Ovary (tissue), 9 donors: ENCODE data around the gene SLC15A1. TPM values are rescaled to one million over a fixed set of nuclear protein-coding genes. Genes with fewer than 3 reads are reported as not detected.

Source experiments
- DNase-seq, 5 donors: peaks; one replicate each; pipeline ENCODE4 v3.0.0-alpha.2; 2019 to 2020
- H3K27ac ChIP-seq, 2 donors: fragments of 200-600 bp; one replicate each; pipeline versions ENCODE4 v1.5.1 to v1.8.0; 2019 to 2022
- H3K27me3 ChIP-seq: fragments of 200-600 bp; one replicate; pipeline ENCODE4 v1.8.0; 2022
- H3K36me3 ChIP-seq: fragments of 200-600 bp; sonication (generic); one replicate; pipeline ENCODE4 v1.5.1; 2019
- H3K4me1 ChIP-seq: one replicate; pipeline ENCODE4 v1.8.1; 2013; ENCODE audit warnings: mild to moderate bottlenecking, moderate library complexity; ENCODE audit not compliant: insufficient read depth
- H3K4me3 ChIP-seq: fragments of 200-600 bp; sonication (generic); one replicate; pipeline ENCODE4 v1.5.1; 2017
- H3K9me3 ChIP-seq, 2 donors: fragments of 200-600 bp in 1 of 2; sonication (generic) in 1 of 2; one replicate each; pipeline versions ENCODE4 v1.5.1 to v1.8.1; 2013 to 2019; ENCODE audit warnings: mild to moderate bottlenecking in 1 of 2, moderate library complexity in 1 of 2
- EP300 ChIP-seq: sonication (generic); formaldehyde crosslinking; IDR thresholded peaks from one replicate; pipeline ENCODE4 v1.6.1; 2017; ENCODE audit warnings: antibody characterized with exemption
- POLR2A ChIP-seq: fragments of 450-650 bp; IDR thresholded peaks from one replicate; pipeline ENCODE4 v1.6.1; 2017; ENCODE audit warnings: antibody characterized with exemption, mild to moderate bottlenecking, moderate library complexity
- WGBS, 3 donors: extraction: QIAGEN DNeasy Blood & Tissue Kit in 1 of 3; methylation state at CpG; one replicate each; pipeline versions ENCODE4 v1.1.5 to v1.1.7; 2013 to 2017; 5-methylcytosine and 5-hydroxymethylcytosine counted together
- intact Hi-C, 4 donors: fragments of 100-400 bp; cut with DNase I; formaldehyde crosslinking; loops; one replicate each; pipeline versions ENCODE4 v1.11.0 to v1.15.1; 2022 to 2023
- polyA plus RNA-seq, 2 donors: library from polyadenylated mRNA; stranded (reverse); fragments of 200-250 nt in 1 of 2; fragments of 350-450 nt in 1 of 2; fragmentation: Illumina TruSeq in 1 of 2; extraction: RNeasy Lipid Tissue Mini Kit (QIAGEN cat#74804) in 1 of 2; gene quantifications; one replicate each; pipeline ENCODE4 v1.2.3, GENCODE V29; 2013 to 2014
- total RNA-seq, 7 donors: library from RNA; depleted of rRNA in 2 of 7; stranded (reverse); fragments of >200 nt in 2 of 7; fragmentation: NEBNext Ultra II Directional in 3 of 7; extraction: Animal tissue kit (Norgen Biotek cat#: 25700) in 3 of 7; gene quantifications; one replicate each; pipeline versions ENCODE4 v1.1.0 to v1.2.4, GENCODE V29; 2016 to 2023
- TF ChIP-seq, protein P1 (sequence below), 3 donors: fragments of 450-650 bp in 2 of 3; fragments of 200-600 bp in 1 of 3; IDR thresholded peaks; one replicate each; pipeline versions ENCODE4 v1.5.1 to v1.8.0; 2016 to 2022; ENCODE audit warnings: antibody characterized with exemption in 3 of 3, mild to moderate bottlenecking in 1 of 3
- donor health status: DM: no; HTN: no; CAD: no; lungs with moderate emphysema.
- donor health status: DM: no; HTN: no; CAD: no.
- donor health status: Bipolar disorder and iron deficiency.
- donor health status: DM: yes; HTN: yes; CAD: no.
- donor health status: DM: no; HTN: no; CAD: no.
- donor health status: DM: yes; HTN: yes; CAD: no.

The SLC15A1 gene
- total and polyA plus RNA-seq, 9 donors: 0.05 to 1.3 (median 0.13) TPM; not detected in 3

DNA sequence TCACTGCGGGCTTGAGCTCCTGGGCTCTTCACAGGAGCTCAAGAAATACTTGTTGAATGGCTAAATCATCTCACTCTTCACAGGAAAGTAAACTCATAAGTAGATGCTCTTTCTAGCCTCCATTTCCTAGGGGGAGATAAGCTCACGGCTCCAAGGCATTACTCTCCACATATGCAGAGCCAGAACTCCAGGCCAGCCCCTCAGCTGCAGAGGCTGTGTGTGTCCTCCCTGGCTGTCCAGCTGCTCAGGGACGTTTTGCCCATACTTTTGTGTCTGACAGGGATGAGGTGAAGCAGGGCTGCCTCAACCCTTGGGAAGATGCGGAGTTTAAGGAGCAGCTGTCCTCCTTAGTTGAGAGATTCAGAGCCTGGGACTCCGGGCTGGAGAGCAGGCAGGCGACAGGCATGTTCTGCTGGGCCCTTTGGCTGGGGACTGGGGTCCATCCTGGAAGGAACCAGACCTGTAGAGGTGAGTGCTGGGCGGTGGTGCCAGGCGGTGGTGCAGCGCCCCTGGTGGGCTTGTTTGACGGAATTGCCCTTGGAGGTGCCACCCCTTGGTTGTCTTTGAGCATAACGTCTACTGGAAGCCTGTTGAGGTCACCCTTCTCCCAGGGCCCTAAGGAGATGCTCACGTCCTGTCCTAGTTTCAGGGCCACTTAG, 20.5 kb upstream of the SLC15A1 start:
- intact Hi-C loops: no loop called here
- Histone ChIP-seq H3K27me3 (no peaks in the 10 kb centered on the region), H3K9me3 (no peaks in the 10 kb centered on the region), H3K27ac (no peak overlapping the region), H3K4me1 (no peaks in the 10 kb centered on the region), H3K4me3 (no peak overlapping the region), H3K36me3 (no peaks in the 10 kb centered on the region)
- no peak for DNase-seq
- WGBS, 3 donors: 72 to 82% (median 78%) methylated on average over 12 of the region's 12 CpGs
- TF ChIP-seq EP300 (no peak), POLR2A (no peak)
- TF ChIP-seq, protein P1, sequence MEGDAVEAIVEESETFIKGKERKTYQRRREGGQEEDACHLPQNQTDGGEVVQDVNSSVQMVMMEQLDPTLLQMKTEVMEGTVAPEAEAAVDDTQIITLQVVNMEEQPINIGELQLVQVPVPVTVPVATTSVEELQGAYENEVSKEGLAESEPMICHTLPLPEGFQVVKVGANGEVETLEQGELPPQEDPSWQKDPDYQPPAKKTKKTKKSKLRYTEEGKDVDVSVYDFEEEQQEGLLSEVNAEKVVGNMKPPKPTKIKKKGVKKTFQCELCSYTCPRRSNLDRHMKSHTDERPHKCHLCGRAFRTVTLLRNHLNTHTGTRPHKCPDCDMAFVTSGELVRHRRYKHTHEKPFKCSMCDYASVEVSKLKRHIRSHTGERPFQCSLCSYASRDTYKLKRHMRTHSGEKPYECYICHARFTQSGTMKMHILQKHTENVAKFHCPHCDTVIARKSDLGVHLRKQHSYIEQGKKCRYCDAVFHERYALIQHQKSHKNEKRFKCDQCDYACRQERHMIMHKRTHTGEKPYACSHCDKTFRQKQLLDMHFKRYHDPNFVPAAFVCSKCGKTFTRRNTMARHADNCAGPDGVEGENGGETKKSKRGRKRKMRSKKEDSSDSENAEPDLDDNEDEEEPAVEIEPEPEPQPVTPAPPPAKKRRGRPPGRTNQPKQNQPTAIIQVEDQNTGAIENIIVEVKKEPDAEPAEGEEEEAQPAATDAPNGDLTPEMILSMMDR (IDR thresholded peaks at IDR 0.05): no peak

DNA sequence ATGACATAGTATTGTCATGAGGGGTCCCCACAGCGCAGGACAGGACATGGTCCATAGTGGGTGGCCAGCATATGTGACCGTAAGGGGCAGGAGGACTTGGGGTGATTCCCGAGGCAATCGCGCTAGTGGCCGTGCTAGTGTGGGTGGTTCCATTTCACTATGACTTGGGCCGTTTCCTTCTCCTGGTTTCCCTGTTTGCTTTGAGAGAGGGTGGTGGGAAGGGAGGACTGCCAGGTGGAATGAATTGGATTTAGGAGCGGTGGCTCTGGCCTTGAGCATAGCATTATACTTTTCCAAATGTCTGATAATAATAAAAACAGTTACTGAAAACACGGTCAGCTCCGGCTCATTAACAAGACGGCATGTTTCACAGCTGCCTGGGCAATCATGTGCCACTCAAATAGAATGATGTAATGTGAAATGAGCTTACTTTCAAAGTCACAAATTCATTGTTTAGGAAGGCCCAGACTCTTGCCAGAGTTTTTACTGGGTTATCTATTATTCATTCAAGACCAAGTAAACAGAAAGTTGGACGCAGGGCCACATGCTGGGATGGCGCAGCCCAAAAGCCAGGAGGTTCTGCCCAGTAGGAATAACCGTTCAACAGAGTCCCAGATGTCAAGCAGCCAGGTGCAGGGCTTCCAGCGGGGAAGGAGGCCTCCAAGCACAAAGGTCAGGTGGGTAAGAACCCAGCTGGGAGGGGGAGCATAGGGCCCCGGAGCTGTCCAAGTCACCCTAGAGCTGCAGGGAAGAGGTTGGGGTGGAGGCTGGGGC, 19.6 kb upstream of the SLC15A1 start:
- H3K27ac ChIP-seq: no peak overlapping the region
- intact Hi-C loops: no loop called here
- H3K4me1 ChIP-seq: no peaks in the 10 kb centered on the region
- no peak overlapping the region for H3K4me3 ChIP-seq
- H3K9me3 ChIP-seq: no peaks in the 10 kb centered on the region
- 80 to 86% (median 85%) methylated on average over 16 of the region's 16 CpGs for WGBS, 3 donors
- no peaks in the 10 kb centered on the region for H3K36me3 ChIP-seq
- DNase-seq: no peak
- no peaks in the 10 kb centered on the region for H3K27me3 ChIP-seq
- TF ChIP-seq, protein P1 (IDR thresholded peaks at IDR 0.05): no peak
- TF ChIP-seq EP300 (no peak), POLR2A (no peak)

DNA sequence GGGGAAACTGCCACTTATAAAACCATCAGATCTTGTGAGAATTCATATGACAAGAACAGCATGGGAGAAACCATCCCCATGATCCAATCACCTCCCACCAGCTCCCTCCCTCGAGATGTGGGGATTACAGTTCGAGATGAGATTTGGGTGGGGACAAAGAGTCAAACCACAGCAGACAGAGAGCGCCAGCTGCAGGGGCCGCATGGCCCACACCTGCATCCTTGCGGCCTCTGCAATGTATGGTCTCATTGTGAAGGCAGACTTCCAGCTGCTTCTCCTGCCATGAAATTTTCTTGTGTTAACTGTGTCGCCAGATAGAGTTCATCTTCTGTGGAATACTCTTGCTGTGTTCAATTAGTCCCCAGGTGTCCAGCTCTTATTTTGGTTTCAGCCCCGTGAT, 17.3 kb upstream of the SLC15A1 start:
- WGBS, 3 donors: 47 to 79% (median 75%) methylated on average over 7 of the region's 7 CpGs
- Histone ChIP-seq H3K4me3 (no peak overlapping the region), H3K4me1 (no peaks in the 10 kb centered on the region), H3K27ac (no peak overlapping the region), H3K27me3 (no peaks in the 10 kb centered on the region), H3K36me3 (no peaks in the 10 kb centered on the region), H3K9me3 (no peaks in the 10 kb centered on the region)
- intact Hi-C loops: no loop called here
- DNase-seq: no peak
- no peak for TF ChIP-seq POLR2A
- no peak for TF ChIP-seq EP300
- TF ChIP-seq, protein P1 (IDR thresholded peaks at IDR 0.05): no peak

DNA sequence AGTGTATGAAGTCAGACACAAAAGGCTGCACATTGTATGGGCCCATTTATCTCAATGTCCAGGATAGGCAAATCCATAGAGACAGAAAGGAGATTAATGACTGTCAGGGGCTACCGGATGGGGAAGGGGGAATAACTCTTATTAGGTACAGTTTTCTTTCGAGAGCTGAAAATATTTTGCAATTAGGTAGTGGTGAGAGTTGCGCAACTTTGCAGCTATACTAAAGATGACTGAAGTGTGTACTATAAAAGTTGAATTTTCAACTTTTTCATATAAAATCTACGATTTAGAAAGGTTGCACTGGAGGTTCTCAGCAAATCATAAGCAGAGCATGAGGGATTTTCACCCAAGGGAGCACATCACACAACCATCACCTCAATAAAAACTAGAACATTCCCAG, 16.1 kb upstream of the SLC15A1 start:
- no peaks in the 10 kb centered on the region for H3K9me3 ChIP-seq
- H3K27me3 ChIP-seq: no peaks in the 10 kb centered on the region
- intact Hi-C loops: no loop called here
- WGBS, 3 donors: 76 to 88% (median 82%) methylated on average over 4 of the region's 4 CpGs
- no peak for DNase-seq
- H3K36me3 ChIP-seq: no peaks in the 10 kb centered on the region
- TF ChIP-seq POLR2A (no peak), EP300 (no peak)
- TF ChIP-seq, protein P1 (IDR thresholded peaks at IDR 0.05): no peak
- no peak overlapping the region for H3K4me3 ChIP-seq
- no peak overlapping the region for H3K27ac ChIP-seq
- no peaks in the 10 kb centered on the region for H3K4me1 ChIP-seq
